ENCODE results near the gene TYW3.

DNA sequence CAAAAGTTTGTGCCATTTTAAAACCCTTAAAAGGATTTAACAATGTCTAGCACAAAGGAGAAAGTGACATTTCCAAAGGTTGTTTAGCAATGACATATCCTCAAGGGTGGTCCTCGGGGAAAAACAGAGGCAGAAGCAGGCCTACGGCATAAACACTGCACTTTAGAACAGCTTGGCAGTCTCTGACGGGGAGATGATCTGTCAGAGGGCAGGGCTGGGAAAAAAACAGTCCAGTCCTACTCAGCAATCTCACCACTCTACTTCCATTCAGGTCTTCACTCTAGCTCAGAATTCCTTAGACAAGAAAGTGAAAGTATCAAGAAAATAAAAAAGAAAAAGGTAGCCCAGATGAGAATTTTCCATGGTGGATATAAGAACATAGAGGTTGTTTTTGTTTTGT lies 4.2 kb upstream of the TYW3 start:
- TF ChIP-seq CTCF (IDR thresholded peaks at IDR 0.05; ENCODE audit: borderline replicate concordance, extremely low read depth, low read length, poor library complexity, severe bottlenecking) (no peak), EZH2 (IDR thresholded peaks at IDR 0.05; ENCODE audit: borderline replicate concordance, low read depth, low read length, severe bottlenecking) (no peak)
